ENCODE data around the gene RSPH3. TPM values are rescaled to one million over a fixed set of nuclear protein-coding genes. Genes with fewer than 3 reads are reported as not detected.

RSPH3 gene
- polyA plus RNA-seq, 1 of the 3 experiments (the other 2 are of a cell fraction), result 2.1 TPM

DNA sequence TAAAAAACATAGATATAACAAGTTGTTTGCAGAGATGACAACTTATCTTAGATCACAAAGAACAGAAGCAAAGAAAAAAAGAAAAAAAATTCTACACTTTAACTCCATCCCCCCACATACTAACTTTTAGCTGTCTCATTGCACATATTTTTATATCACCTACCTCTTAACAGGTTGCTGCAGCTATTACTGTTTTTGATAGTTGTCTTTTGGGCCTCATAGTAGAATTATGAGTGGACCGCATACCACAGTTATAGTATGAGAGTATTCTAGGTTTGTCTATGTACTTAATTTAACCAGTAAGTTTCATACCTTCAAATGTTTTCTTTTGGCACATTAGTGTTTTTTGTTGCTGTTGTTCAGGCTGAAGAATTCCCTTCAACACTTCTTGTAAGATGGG, 12.3 kb downstream of the RSPH3 start (continued):
- no peak for TF ChIP-seq NFIC (IDR thresholded peaks at IDR 0.05; ENCODE audit: borderline replicate concordance)
- no peak for TF ChIP-seq RXRA (IDR thresholded peaks at IDR 0.05; ENCODE audit: borderline replicate concordance, low read depth)
- no peak for TF ChIP-seq TAF1 (IDR thresholded peaks at IDR 0.05; ENCODE audit: borderline replicate concordance, low read depth, low read length)
- no peak for TF ChIP-seq GATA2 (CRISPR knock-in tag; IDR thresholded peaks at IDR 0.05)
- TF ChIP-seq SIN3A (IDR thresholded peaks at IDR 0.05; ENCODE audit: borderline replicate concordance, low read depth, low read length), result no peak

- no peak overlapping the region for H2AFZ ChIP-seq (ENCODE audit: low read depth)
- H3K79me2 ChIP-seq (ENCODE audit: insufficient read depth), result no peaks in the 10 kb centered on the region
- H3K4me3 ChIP-seq (ENCODE audit: low read depth in 2 of 2, low read length in 1 of 2), result no peak overlapping the region
- no peaks in the 10 kb centered on the region for H3K27me3 ChIP-seq (ENCODE audit: insufficient read depth)
- no peaks in the 10 kb centered on the region for H3K4me1 ChIP-seq (ENCODE audit: control insufficient read depth in 1 of 2, insufficient read depth in 2 of 2, low read depth in 1 of 2, low read length in 1 of 2)
- no peak for DNase-seq
- WGBS (ENCODE audit: low lambda C conversion rate), result 96% methylated on average over 3 of the region's 3 CpGs
- CTCF ChIA-PET, result interaction anchor here (1.2 to 11.5 kb wide), 3 partner anchors 276 to 758 kb away, joined by 3 to 138 read pairs (median 5); no protein-coding TSS in a partner anchor
- no peaks in the 10 kb centered on the region for H3K9me3 ChIP-seq
- H4K20me1 ChIP-seq (ENCODE audit: insufficient read depth), result no peaks in the 10 kb centered on the region
- H3K9me2 ChIP-seq, result no peaks in the 10 kb centered on the region
- POLR2A ChIA-PET, result no interaction called here
- no peak overlapping the region for H3K27ac ChIP-seq (ENCODE audit: low read depth in 2 of 2, low read length in 1 of 2)
- no peak overlapping the region for H3K4me2 ChIP-seq
- peaks cover 38 to 41% of the 10 kb centered on the region in 2 experiments for H3K36me3 ChIP-seq (replicated peaks in 1 of 2; ENCODE audit: control insufficient read depth in 1 of 2, insufficient read depth in 2 of 2, low read length in 1 of 2)
- H3F3A ChIP-seq (replicated peaks; ENCODE audit: insufficient read depth), result peaks cover 3% of the 10 kb centered on the region
- no peak overlapping the region for H3K9ac ChIP-seq
- no peak for TF ChIP-seq SIN3A (IDR thresholded peaks at IDR 0.05; ENCODE audit: borderline replicate concordance, low read depth, low read length)
- TF ChIP-seq MEF2A (IDR thresholded peaks at IDR 0.05; ENCODE audit: borderline replicate concordance, low read depth), result no peak
These were observed 21.2 kb downstream of the RSPH3 start for GRCh38 chr6:158978757-158979156.

DNA sequence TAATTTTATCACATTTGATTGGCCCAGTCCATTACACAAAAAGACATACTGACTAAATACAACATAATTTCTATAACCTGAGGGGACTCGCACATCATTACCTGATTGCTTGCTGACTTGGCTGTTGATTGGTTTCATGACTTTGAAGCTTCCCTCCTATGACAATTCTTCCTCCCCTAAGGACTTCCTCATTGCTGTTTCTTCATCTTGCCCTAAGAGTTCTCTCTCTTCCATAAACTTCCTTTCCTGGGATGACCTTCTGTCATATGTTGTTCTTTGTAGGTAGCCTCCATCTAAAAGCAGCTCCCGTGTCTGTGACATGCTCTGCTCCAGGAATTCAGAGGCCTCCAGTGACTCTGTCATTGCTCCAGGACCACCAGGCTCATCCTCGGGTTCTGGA, 22.6 kb downstream of the RSPH3 start:
- WGBS (ENCODE audit: low lambda C conversion rate), result 97% methylated on average over 3 of the region's 3 CpGs
- TF ChIP-seq PBX3 (IDR thresholded peaks at IDR 0.05) (no peak), GABPA (IDR thresholded peaks at IDR 0.05; ENCODE audit: low read depth) (no peak)
- DNase-seq, result no peak
- Histone ChIP-seq H3K27me3 (ENCODE audit: insufficient read depth) (no peaks in the 10 kb centered on the region), H3K4me3 (ENCODE audit: low read depth in 2 of 2, low read length in 1 of 2) (no peak overlapping the region), H2AFZ (ENCODE audit: low read depth) (no peak overlapping the region), H3K9me3 (no peaks in the 10 kb centered on the region), H3K9me2 (no peaks in the 10 kb centered on the region), H4K20me1 (ENCODE audit: insufficient read depth) (no peaks in the 10 kb centered on the region), H3K4me1 (ENCODE audit: control insufficient read depth in 1 of 2, insufficient read depth in 2 of 2, low read depth in 1 of 2, low read length in 1 of 2) (no peaks in the 10 kb centered on the region), H3K79me2 (ENCODE audit: insufficient read depth) (no peaks in the 10 kb centered on the region), H3K36me3 (replicated peaks in 1 of 2; ENCODE audit: control insufficient read depth in 1 of 2, insufficient read depth in 2 of 2, low read length in 1 of 2) (peaks cover 34 to 38% of the 10 kb centered on the region in 2 experiments), H3F3A (replicated peaks; ENCODE audit: insufficient read depth) (peaks cover 3% of the 10 kb centered on the region), H3K9ac (no peak overlapping the region), H3K27ac (ENCODE audit: low read depth in 2 of 2, low read length in 1 of 2) (no peak overlapping the region), H3K4me2 (no peak overlapping the region)
- ChIA-PET CTCF (interaction anchor here (0.8 to 11.5 kb wide), 3 partner anchors 271 to 286 kb away, joined by 3 to 138 read pairs (median 5); no protein-coding TSS in a partner anchor), POLR2A (interaction anchor here (0.6 kb wide), 1 partner anchor 22 kb away, joined by 3 read pairs; no protein-coding TSS in a partner anchor)

Measured in SK-N-SH (cell line).